HepG2 (cell line): Measurements from ENCODE around the gene TOMM40L. TPM values are rescaled to one million over a fixed set of nuclear protein-coding genes. Genes with fewer than 3 reads are reported as not detected.

Source experiments
- ARNT2 ChIP-seq: sonication (generic); formaldehyde crosslinking; IDR thresholded peaks from 2 replicates; pipeline ENCODE4 v1.8.0; 2022; ENCODE audit warnings: mild to moderate bottlenecking, low read depth, missing genetic modification reagents, moderate library complexity
- CEBPB ChIP-seq: IDR thresholded peaks from 2 replicates; pipeline ENCODE4 v1.6.1; 2011; ENCODE audit warnings: low read depth, low read length, improper control_type of control experiment, borderline replicate concordance
- GZF1 ChIP-seq: sonication (generic); formaldehyde crosslinking; IDR thresholded peaks from 2 replicates; pipeline ENCODE4 v1.5.1; 2020; ENCODE audit warnings: mild to moderate bottlenecking, missing genetic modification reagents
- RAD51 ChIP-seq: fragments of 450-650 bp; IDR thresholded peaks from 2 replicates; pipeline ENCODE4 v1.6.1; 2016; ENCODE audit warnings: borderline replicate concordance
- ZNF143 ChIP-seq: sonication (generic); formaldehyde crosslinking; IDR thresholded peaks from 2 replicates; pipeline ENCODE4 v1.4.0; 2020; ENCODE audit warnings: missing genetic modification reagents
- ZNF460 ChIP-seq: sonication (generic); formaldehyde crosslinking; IDR thresholded peaks from 2 replicates; pipeline ENCODE4 v1.5.1; 2020; ENCODE audit warnings: missing genetic modification reagents, mild to moderate bottlenecking, borderline replicate concordance
- ZNF83 ChIP-seq: sonication (generic); formaldehyde crosslinking; IDR thresholded peaks from 2 replicates; pipeline ENCODE4 v1.4.0; 2020; ENCODE audit warnings: missing genetic modification reagents, mild to moderate bottlenecking, borderline replicate concordance
- polyA plus RNA-seq, 8 experiments: library from polyadenylated mRNA; depleted of rRNA in 3 of 8; stranded (reverse) in 7 of 8; unstranded in 1 of 8; fragments of >200 nt; fragmentation: Illumina TruSeq in 4 of 8; extraction: Trizol in 4 of 8; gene quantifications; 2 replicates each; pipeline versions ENCODE4 v1.2.1 to v1.2.3, GENCODE V29; 2011 to 2016; ENCODE audit warnings: low read depth in 4 of 8, missing spikeins in 1 of 8, mixed read lengths in 1 of 8; ENCODE audit not compliant: insufficient read depth in 1 of 8
- total RNA-seq, 5 experiments: library from RNA; depleted of rRNA; stranded (reverse); fragments of >200 nt; fragmentation: Illumina TruSeq; extraction: Trizol; gene quantifications; 2 replicates each; pipeline ENCODE4 v1.2.3, GENCODE V29; 2016; ENCODE audit warnings: low read depth in 1 of 5
- TF ChIP-seq, protein P1 (sequence below), 2 experiments: sonication (generic) in 1 of 2; formaldehyde crosslinking in 1 of 2; IDR thresholded peaks; 2 replicates each; pipeline versions ENCODE4 v1.6.1 to v1.9.0; 2014 to 2022; ENCODE audit warnings: antibody characterized with exemption in 1 of 2, borderline replicate concordance in 1 of 2, inconsistent platforms in 1 of 2, low read depth in 1 of 2, missing genetic modification reagents in 1 of 2
- TF ChIP-seq, protein P2 (sequence below): sonication (generic); formaldehyde crosslinking; IDR thresholded peaks from 2 replicates; pipeline ENCODE4 v1.5.1; 2020; ENCODE audit warnings: mild to moderate bottlenecking, missing genetic modification reagents
- TF ChIP-seq, protein P3 (sequence below): fragments of 450-650 bp; IDR thresholded peaks from 2 replicates; pipeline ENCODE4 v1.6.1; 2017; ENCODE audit warnings: mild to moderate bottlenecking
- TF ChIP-seq, protein P4 (sequence below): sonication (generic); formaldehyde crosslinking; IDR thresholded peaks from 2 replicates; pipeline ENCODE4 v1.8.0; 2022; ENCODE audit warnings: mild to moderate bottlenecking, missing genetic modification reagents, borderline replicate concordance
- TF ChIP-seq, protein P5 (sequence below): sonication (generic); formaldehyde crosslinking; IDR thresholded peaks from 2 replicates; pipeline ENCODE4 v1.4.0; 2020; ENCODE audit warnings: mild to moderate bottlenecking, missing genetic modification reagents

Gene TOMM40L
- total and polyA plus RNA-seq, 2 of the 13 experiments (the other 11 are each of a cell fraction or from before 2014, with no cell fraction given), result 14.1 to 26.2 TPM

DNA sequence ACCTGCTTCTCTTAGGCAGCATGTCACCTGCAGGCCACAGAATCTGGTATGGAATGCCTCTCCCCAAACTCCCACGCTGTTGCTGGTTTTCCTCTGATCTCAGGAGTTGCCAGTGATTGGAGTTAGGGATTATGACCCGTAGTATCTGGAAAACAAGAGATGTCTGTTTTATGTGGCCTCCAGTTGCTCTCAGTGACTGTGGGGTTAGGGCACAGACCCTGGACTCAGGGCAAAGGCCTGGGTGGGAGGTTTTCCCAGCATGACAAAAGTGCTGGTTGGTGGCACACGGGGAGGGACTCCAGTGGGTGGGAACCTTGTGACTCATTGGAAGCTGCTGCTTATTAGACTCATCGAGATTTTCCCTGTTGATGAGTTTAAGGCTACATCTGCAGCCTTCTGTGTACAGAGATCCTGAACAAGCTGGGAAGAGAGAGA, 12.2 kb downstream of the TOMM40L start, which contains the start of gene NR1I3 (continued):
- TF ChIP-seq, protein P1, sequence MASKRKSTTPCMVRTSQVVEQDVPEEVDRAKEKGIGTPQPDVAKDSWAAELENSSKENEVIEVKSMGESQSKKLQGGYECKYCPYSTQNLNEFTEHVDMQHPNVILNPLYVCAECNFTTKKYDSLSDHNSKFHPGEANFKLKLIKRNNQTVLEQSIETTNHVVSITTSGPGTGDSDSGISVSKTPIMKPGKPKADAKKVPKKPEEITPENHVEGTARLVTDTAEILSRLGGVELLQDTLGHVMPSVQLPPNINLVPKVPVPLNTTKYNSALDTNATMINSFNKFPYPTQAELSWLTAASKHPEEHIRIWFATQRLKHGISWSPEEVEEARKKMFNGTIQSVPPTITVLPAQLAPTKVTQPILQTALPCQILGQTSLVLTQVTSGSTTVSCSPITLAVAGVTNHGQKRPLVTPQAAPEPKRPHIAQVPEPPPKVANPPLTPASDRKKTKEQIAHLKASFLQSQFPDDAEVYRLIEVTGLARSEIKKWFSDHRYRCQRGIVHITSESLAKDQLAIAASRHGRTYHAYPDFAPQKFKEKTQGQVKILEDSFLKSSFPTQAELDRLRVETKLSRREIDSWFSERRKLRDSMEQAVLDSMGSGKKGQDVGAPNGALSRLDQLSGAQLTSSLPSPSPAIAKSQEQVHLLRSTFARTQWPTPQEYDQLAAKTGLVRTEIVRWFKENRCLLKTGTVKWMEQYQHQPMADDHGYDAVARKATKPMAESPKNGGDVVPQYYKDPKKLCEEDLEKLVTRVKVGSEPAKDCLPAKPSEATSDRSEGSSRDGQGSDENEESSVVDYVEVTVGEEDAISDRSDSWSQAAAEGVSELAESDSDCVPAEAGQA (IDR thresholded peaks at IDR 0.05; ENCODE audit: low read depth), result no peak
- TF ChIP-seq, protein P1 (CRISPR knock-in tag; IDR thresholded peaks at IDR 0.05; ENCODE audit: borderline replicate concordance), result no peak
- TF ChIP-seq CEBPB (no peak), ZNF460 (CRISPR knock-in tag) (no peak; the same call in 1 of the 2 replicates), ZNF143 (no peak), RAD51 (no peak), ARNT2 (CRISPR knock-in tag) (no peak), GZF1 (CRISPR knock-in tag) (peak; percentile 77; the same call in 1 of the 2 replicates), ZNF83 (no peak)
- TF ChIP-seq, protein P2, sequence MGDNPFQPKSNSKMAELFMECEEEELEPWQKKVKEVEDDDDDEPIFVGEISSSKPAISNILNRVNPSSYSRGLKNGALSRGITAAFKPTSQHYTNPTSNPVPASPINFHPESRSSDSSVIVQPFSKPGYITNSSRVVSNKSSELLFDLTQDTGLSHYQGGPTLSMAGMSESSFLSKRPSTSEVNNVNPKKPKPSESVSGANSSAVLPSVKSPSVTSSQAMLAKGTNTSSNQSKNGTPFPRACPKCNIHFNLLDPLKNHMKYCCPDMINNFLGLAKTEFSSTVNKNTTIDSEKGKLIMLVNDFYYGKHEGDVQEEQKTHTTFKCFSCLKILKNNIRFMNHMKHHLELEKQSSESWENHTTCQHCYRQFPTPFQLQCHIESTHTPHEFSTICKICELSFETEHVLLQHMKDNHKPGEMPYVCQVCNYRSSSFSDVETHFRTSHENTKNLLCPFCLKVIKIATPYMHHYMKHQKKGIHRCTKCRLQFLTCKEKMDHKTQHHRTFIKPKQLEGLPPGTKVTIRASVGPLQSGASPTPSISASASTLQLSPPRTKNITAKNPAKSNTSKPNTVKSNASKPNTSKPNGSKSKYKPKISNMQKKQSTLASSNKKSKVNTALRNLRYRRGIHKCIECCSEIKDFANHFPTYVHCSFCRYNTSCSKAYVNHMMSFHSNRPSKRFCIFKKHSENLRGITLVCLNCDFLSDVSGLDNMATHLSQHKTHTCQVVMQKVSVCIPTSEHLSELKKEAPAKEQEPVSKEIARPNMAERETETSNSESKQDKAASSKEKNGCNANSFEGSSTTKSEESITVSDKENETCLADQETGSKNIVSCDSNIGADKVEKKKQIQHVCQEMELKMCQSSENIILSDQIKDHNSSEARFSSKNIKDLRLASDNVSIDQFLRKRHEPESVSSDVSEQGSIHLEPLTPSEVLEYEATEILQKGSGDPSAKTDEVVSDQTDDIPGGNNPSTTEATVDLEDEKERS (CRISPR knock-in tag), result no peak
- TF ChIP-seq, protein P3, sequence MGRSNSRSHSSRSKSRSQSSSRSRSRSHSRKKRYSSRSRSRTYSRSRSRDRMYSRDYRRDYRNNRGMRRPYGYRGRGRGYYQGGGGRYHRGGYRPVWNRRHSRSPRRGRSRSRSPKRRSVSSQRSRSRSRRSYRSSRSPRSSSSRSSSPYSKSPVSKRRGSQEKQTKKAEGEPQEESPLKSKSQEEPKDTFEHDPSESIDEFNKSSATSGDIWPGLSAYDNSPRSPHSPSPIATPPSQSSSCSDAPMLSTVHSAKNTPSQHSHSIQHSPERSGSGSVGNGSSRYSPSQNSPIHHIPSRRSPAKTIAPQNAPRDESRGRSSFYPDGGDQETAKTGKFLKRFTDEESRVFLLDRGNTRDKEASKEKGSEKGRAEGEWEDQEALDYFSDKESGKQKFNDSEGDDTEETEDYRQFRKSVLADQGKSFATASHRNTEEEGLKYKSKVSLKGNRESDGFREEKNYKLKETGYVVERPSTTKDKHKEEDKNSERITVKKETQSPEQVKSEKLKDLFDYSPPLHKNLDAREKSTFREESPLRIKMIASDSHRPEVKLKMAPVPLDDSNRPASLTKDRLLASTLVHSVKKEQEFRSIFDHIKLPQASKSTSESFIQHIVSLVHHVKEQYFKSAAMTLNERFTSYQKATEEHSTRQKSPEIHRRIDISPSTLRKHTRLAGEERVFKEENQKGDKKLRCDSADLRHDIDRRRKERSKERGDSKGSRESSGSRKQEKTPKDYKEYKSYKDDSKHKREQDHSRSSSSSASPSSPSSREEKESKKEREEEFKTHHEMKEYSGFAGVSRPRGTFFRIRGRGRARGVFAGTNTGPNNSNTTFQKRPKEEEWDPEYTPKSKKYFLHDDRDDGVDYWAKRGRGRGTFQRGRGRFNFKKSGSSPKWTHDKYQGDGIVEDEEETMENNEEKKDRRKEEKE, result no peak
- TF ChIP-seq, protein P4, sequence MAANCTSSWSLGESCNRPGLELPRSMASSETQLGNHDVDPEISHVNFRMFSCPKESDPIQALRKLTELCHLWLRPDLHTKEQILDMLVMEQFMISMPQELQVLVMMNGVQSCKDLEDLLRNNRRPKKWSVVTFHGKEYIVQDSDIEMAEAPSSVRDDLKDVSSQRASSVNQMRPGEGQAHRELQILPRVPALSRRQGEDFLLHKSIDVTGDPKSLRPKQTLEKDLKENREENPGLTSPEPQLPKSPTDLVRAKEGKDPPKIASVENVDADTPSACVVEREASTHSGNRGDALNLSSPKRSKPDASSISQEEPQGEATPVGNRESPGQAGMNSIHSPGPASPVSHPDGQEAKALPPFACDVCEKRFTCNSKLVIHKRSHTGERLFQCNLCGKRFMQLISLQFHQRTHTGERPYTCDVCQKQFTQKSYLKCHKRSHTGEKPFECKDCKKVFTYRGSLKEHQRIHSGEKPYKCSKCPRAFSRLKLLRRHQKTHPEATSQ (CRISPR knock-in tag), result peak; percentile 78; the same call in 1 of the 2 replicates
- TF ChIP-seq, protein P5, sequence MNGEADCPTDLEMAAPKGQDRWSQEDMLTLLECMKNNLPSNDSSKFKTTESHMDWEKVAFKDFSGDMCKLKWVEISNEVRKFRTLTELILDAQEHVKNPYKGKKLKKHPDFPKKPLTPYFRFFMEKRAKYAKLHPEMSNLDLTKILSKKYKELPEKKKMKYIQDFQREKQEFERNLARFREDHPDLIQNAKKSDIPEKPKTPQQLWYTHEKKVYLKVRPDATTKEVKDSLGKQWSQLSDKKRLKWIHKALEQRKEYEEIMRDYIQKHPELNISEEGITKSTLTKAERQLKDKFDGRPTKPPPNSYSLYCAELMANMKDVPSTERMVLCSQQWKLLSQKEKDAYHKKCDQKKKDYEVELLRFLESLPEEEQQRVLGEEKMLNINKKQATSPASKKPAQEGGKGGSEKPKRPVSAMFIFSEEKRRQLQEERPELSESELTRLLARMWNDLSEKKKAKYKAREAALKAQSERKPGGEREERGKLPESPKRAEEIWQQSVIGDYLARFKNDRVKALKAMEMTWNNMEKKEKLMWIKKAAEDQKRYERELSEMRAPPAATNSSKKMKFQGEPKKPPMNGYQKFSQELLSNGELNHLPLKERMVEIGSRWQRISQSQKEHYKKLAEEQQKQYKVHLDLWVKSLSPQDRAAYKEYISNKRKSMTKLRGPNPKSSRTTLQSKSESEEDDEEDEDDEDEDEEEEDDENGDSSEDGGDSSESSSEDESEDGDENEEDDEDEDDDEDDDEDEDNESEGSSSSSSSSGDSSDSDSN (CRISPR knock-in tag), result peak; percentile 27; the same call in 1 of the 2 replicates
